Stimulated activated CD8-positive, alpha-beta memory T cell treated with anti-CD3 and anti-CD28 coated beads, Interleukin-2, amount 100 ng/mL, for 1 hour (primary cell): ENCODE data around the gene PIP5K1C.
"Not testable (repeated sequence)": the region's sequence is repeated elsewhere in the genome, so short reads cannot be mapped to it uniquely, and the experiment has no call there.

Source experiments
- DNase-seq, 2 donors: peaks; one replicate each; pipeline ENCODE4 v3.0.0-alpha.2; 2020; ENCODE audit warnings: low read depth in 2 of 2

PIP5K1C gene

DNA sequence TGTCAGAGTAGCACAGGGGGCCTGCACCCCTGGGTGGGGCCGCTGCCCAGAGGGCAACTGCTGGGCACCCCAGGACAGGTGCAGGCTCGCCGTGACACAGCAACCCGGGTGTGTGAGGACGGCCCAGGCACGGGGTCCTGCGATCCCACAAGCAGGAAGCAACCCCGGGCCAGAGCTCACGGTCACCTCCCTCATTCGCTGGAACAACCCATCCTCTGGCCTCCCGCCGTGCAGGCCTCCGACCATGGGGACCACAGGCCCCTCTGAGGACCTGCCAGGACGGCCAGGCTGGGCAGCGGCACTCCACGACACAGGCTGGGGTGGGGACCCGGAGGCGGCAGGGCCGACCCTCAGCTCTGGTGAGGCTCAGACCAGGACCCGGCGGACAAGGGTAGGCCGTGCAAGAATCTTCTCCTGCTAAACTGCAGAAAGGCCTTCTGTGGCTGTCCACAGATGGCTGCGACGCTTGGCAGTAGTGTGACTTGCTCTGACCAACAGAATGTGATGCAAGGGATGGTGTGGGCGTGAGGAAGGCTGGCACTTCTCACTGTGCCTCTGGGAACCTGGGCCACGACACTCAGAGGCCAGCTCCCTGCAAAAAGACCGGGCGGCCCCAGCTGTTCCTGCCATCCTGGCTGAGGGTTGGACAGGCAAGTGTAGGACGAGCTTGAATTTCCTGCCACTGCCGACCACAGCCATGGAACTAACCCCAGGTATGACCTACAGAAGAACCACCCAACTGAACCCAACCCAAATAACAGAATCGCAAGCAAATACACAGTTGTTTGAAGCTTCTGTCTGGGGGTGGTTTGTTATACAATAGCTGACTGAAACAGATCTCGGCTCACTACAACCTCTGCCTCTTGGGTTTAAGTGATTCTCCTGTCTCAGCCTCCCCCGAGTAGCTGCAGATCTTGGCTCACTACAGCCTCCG, 26.5 kb downstream of the PIP5K1C start:
- DNase-seq = no peak

- DNase-seq = no peak
Observed at GRCh38 chr19:3672993-3673392, 27.3 kb downstream of the PIP5K1C start.

- no peak for DNase-seq
Observed at GRCh38 chr19:3672575-3672948, 27.7 kb downstream of the PIP5K1C start.

DNA sequence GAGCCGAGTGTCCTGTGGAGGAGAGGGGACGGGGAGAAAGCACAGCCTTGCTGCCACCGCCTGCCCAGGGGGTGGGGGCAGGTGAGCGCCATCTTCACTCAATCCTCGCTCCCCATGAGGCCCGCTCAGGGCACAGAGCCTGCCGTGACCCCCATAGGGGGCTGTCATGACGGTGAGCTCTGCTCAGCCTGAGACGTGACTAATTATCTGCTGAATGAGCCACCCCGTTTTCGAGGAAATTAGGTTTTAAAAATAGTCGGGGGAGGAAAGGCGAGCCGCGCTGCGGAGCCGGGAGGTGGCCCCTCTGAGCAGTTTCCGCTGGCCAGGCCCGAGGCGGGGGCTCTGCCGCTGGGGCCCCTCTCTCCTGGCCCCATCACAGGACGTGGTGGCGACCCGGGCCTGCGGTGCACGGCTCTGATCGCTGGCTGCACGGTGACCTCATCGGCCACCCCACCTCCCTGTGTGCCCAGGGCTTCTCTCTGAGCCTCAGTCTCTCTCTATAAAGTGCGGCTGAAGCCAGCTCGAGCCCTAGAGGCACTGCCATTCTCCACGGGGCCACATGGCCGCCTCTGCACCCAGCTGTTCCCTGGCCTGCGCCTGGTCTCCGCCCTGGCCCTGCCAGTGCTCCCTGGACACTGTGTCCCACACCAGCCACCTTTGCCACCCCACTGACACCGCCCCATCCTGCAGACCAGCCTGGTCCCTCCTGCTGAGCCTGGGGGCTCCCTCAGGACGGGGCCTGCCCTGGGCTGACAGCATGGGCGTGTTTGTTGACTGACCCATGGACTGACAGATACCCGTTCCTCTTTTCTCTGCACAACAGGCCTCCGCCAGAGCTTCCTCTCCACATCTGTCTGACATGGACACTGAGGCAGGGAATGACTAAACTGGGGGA, 28.3 kb downstream of the PIP5K1C start:
- no peak for DNase-seq

DNA sequence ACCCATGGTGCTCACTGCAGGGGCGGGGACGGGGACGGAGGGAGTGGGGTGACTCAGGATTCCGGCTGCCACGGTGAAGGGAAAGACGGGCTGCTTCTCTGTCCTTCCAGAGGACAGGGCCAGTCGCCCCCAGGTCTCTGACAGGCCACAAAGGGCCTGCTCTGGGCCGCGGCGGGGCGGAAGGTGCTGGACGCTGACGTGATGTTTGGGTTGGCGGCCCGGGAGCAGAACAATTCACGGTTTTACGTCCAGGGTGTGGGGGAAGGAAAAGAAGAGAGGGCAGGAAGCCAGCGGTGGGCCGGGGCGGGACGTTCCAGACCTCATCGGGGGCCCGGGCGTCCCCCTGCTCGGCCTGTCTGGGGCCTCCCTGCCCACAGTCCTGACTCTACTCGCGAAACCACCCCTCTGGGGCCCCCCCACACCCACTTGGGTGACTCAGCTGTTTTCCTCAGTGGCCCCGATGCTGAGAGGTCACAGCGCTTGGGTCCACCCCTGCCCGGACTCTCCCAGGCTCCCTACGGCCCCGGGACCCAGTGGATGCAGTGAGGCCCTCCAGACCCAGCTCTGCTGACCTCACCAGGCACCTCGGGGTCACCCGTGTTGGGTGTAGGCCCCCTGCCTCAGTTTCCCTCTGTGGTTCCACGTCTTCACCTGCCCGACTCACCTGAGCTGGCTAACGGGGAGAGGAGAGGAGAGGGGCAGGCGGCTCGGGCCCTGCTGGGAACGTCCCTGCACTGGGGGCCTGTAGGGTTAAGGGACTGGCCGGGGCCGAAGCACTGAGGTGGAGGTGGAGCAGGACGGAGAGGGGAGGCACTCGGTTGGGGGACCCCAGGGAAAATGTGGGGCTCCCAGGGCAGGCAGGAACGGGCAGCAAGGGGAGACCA, 29.2 kb downstream of the PIP5K1C start:
- no peak for DNase-seq

DNA sequence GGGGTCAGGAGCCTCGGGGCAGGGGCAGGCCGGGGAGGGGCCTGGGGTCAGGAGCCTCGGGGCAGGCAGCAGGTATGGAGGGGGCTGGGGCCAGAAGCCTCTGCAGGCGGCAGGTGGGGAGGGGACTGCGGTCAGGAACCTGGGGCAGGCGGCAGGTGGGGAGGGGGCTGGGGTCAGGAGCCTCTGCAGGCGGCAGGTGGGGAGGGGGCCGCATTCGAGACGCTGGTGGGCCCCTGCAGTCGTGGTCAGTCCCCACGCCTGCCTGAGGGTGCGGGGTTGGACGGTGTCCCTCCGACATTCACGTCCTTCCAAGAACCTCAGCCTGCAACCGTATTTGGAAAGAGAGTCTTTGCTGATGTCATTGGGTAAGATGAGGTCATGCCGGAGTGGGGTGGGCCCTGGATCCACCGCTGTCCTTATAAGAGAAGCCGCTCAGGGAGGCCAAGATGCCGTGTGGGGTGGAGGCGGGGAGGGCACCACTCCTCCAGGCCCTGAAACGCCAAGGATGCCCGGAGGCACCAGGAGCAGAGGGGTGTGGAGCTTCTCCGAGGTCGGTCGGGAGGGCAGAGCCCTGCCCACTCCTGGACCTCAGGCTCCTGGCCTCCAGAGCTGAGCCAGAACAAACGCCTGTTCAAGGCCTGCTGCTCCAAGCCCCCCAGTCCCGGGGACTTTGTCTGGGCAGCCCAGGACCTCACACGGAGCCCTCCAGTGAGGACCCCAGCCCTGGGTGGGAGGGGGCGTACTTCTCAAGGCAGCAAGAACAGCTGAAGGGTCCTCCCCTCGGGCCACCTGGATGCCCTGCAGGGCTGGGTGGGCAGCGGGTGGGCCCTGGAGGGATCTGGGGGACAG, 30.1 kb downstream of the PIP5K1C start:
- DNase-seq = no peak

DNA sequence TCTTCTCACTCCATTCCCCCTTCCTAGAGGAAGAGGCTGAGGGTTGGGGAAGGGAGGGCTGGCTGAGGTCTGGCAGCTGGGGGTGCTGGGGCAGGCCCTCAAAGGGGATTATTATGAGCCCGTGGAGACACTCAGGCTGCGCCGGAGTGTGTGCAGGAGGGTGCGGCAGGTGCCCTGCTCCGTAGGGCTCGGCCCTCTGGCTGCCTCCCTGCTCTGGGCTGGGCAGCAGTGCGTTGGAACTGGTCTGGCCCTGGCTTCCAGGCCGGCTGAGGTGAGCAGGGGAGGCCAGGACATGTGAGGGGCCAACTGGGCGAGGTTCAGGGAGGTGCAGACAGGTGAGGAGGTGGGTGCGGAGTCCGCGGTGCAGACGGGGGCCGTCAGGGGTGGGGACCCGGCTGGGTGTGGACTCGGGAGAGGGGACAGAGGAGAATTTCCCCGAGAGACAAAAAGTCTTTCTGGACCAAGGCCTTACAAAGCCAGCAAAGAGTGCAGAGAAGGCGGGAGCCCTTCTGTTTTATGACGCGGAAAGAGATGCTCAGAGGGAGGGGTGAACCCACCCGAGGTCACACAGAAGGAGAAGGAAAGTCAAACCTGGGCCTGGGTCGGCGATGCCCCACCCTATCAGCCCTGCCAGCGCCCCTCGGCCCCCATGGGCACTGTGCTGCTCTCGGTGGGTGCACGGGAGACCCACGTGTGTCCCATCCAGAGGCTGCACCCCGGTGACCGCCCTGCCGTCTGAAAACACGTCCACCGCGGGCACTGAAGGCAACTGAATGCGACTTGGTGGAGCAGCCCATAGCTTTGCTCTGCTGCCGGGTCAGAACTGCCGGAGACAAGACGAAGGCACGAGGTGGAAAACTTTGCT, 31.0 kb downstream of the PIP5K1C start:
- DNase-seq = no peak

- DNase-seq = no peak
Observed at GRCh38 chr19:3668331-3669081, 31.8 kb downstream of the PIP5K1C start.

DNA sequence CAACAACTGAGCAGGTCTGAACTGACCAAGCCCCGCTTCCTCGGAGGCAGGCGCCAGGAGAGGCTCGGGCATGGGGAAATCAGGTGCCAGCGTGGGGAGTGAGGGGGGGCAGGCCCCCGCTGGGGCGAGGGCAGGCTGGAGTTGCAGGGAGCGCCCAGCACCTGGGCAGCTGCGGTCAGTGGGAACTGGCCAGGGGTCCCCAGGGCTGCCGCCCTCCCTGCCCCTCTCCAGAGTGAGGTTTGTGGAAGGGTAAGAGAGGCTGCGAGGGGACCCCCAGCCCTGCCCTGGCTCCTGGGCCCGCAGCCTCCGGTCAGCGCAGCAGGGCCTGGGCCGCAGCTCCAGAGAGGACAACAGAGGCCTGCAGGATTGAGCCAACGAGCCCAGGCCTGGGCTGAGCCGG, 32.5 kb downstream of the PIP5K1C start:
- no peak for DNase-seq

DNA sequence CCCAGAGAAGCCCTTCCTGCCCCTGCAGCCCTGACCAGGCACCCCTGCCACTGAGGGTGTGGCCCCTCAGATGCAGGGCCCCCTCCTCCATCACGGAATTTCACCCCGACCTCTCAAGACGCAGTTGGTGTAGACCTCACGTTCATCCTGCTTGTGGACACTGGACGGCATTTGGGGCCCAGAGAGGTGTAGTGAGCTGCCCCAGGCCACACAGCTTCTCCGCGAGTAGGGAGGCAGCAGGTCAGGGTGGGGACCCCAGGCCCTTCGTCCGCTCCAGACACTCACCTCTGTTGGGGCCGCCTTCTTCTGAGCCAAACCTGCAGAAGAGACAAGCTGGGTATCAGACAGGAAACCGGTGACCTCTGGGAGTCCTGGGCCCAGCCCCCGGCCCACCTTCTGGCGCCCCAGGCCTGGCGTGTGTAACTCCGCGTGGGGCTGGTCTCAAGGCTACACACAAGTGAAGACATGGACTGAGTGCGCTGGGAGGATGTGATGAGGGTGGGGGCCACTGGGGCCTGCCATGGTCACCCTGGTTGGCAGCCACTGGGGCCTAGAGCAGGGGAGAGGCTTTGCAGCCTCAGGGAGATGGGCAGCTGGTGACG, 33.1 kb downstream of the PIP5K1C start:
- DNase-seq = no peak

DNA sequence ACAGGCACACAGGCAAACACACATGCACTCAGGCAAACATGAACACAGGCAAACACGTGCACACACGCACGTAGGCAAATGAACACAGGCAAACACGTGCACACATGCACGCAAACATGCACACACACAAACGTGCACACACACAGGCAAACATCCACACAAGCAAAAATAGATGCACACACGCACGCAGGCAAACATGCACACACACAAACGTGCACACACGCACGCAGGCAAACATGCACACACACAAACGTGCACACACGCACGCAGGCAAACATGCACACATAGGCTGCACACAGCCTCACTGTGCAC, 33.8 kb downstream of the PIP5K1C start:
- DNase-seq = not testable (repeated sequence)

GRCh38 chr19:3665681-3666544, 34.4 kb downstream of the PIP5K1C start:
- peak; percentile 58 to 64 for DNase-seq

DNA sequence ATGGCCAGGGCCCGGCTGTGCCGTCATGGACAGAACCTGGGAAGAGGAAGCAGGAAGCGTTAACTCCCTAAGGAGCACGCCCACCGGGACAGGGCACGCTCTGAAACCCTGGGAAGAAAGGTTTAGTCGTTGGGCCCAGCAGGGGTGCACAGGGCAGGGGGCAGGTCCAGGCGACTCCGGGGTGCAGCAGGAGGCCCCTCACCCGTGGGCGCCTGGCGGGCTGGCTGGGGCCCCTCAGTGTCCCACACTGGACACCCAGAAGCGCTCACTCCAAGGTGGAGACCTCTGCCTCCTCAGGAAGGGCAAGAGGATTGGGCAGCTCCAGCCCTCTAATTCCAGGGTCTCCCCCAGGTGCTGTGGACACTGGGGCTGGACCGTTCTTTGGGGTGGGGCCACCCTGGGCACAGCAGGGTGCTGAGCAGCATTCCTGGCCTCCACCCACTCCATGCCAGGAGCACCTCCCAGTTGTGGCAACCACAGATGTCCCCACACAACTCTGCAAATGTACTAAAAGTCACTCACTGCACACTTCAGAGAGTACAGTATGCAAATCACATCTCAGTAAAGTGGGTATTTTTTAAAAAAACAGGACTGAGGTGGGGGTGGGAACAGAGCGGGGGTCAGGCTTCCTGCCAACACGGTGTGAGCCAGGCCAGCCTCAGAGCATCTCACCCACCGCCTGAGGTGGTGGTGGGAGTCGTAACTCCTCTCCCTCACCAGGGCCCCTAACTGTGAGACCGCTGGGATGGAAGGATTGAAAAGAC, 35.2 kb downstream of the PIP5K1C start:
- no peak for DNase-seq

GRCh38 chr19:3663838-3664237, 36.4 kb downstream of the PIP5K1C start:
- no peak for DNase-seq

- DNase-seq = no peak
Observed at GRCh38 chr19:3661284-3662238, 38.7 kb downstream of the PIP5K1C start.
